Liver (tissue), 3 donors: ENCODE data around the gene KRTAP5-11.

Experiments
- CTCF ChIP-seq: fragments of 150-350 bp; IDR thresholded peaks from 2 replicates; pipeline ENCODE4 v1.5.1; 2017; ENCODE audit warnings: improper control_type of control experiment, low read depth, low read length; ENCODE audit not compliant: missing input control
- GABPA ChIP-seq, 2 donors: IDR thresholded peaks in 1 of 2; conservative IDR thresholded peaks in 1 of 2; 2 replicates each; pipeline ENCODE4 v1.6.1; 2016; ENCODE audit warnings: antibody characterized with exemption in 2 of 2, mild to moderate bottlenecking in 1 of 2, moderate library complexity in 1 of 2
- RAD21 ChIP-seq, 2 donors: IDR thresholded peaks; 2 replicates each; pipeline ENCODE4 v1.6.1; 2016; ENCODE audit warnings: antibody characterized with exemption in 2 of 2, mild to moderate bottlenecking in 2 of 2
- REST ChIP-seq: IDR thresholded peaks from 2 replicates; pipeline ENCODE4 v1.6.1; 2016; ENCODE audit warnings: antibody characterized with exemption, mild to moderate bottlenecking
- SP1 ChIP-seq: IDR thresholded peaks from 2 replicates; pipeline ENCODE4 v1.6.1; 2018; ENCODE audit warnings: antibody characterized with exemption, mild to moderate bottlenecking
- YY1 ChIP-seq: IDR thresholded peaks from 2 replicates; pipeline ENCODE4 v1.6.1; 2016; ENCODE audit warnings: antibody characterized with exemption, mild to moderate bottlenecking
- TF ChIP-seq, protein P1 (sequence below): IDR thresholded peaks from 2 replicates; pipeline ENCODE4 v1.6.1; 2016; ENCODE audit warnings: antibody characterized with exemption
- donor health status: healthy.
- donor health status: healthy.

- TF ChIP-seq CTCF = no peak
- TF ChIP-seq GABPA (IDR thresholded peaks at IDR 0.05 in 1 of 2, conservative IDR thresholded peaks at IDR 0.05 in 1 of 2) = no peak
- TF ChIP-seq, protein P1, sequence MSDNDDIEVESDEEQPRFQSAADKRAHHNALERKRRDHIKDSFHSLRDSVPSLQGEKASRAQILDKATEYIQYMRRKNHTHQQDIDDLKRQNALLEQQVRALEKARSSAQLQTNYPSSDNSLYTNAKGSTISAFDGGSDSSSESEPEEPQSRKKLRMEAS = no peak
- TF ChIP-seq SP1 = no peak
- TF ChIP-seq RAD21 (IDR thresholded peaks at IDR 0.05) = no peak
- no peak for TF ChIP-seq YY1
- TF ChIP-seq REST = no peak
Measured at GRCh38 chr11:71572811-71573210, 9.9 kb downstream of the KRTAP5-11 start.
